IPS-18c (cell line): ENCODE results near the gene GSTA4.
"Not testable (repeated sequence)": the region's sequence is repeated elsewhere in the genome, so short reads cannot be mapped to it uniquely, and the experiment has no call there.

Experiments
- H3K4me3 ChIP-seq: 2 replicates; pipeline ENCODE4 v1.7.0; 2013; ENCODE audit warnings: low read depth, mild to moderate bottlenecking, low read length, moderate library complexity; ENCODE audit not compliant: insufficient read depth
- H3K9me3 ChIP-seq: one replicate; pipeline ENCODE4 v1.6.1; 2013; ENCODE audit warnings: mild to moderate bottlenecking, low read length, moderate library complexity; ENCODE audit not compliant: control insufficient read depth, insufficient read depth

GSTA4 gene

DNA sequence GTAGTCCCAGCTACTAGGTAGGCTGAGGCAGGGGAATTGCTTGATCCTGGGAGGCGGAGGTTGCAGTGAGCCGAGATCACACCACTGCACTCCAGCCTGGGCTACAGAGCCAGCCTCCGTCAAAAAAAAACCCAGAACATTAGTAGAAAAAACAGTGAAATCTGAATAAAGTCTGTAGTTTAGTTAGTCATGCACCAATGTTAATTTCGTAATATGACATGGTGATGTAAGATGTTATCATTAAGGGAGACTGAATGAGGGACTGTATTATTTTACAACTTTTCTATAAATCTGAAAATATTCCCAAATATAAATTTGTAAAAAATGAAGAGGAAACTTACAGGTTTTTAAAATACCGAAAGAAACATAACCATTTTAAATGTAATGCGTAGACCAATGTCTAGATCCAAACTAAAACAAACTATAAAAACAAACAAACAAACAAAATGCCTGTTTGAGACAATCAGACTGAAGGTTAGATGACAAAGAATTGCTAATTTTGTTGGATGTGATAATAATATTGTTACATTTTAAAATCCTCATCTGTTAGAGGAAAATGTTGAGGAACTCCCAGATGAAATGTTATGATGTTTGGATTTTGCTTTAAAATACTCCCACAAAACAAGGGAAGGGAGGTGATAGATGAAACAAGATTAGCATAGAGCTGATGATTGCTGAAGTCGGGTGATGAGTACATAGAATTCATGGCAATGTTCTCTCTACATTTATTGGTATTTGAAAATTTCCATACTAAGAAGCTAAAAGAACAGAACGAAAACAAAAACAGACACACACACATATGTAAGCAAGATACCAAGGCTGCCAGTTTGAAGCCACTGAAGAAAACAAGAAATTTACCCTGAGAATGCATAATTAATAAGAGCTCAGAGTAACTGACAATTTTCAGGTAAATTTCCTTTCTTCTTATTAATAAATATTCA, 1.8 kb downstream of the GSTA4 start:
- Histone ChIP-seq H3K4me3 (no peak overlapping the region; the same call in 1 of the 2 replicates), H3K9me3 (no peaks in the 10 kb centered on the region)

DNA sequence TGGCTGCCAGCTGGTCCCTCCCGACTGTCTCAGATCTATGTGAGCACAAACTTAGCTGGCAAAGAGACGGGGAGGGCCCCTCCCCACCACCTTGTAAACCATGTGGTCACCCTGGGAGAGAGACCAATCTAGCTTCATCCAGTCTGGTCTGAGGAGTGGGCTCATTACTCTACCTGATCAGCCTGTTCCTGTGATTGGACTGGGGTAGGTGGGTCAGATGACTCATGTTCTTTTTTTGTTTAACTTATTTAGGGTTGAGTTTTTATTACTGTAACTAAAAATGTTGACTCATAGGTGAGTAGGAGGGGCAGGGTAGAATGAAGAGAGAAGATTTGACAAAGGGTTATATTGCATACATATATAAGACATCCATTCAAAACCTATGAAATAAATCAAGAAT, 4.7 kb downstream of the GSTA4 start:
- H3K9me3 ChIP-seq, result no peaks in the 10 kb centered on the region
- no peak overlapping the region for H3K4me3 ChIP-seq

- no peaks in the 10 kb centered on the region for H3K9me3 ChIP-seq
- H3K4me3 ChIP-seq, result no peak overlapping the region
Measured at GRCh38 chr6:52985228-52985627, 9.9 kb downstream of the GSTA4 start.

- Histone ChIP-seq H3K9me3 (no peaks in the 10 kb centered on the region), H3K4me3 (no peak overlapping the region)
Measured at GRCh38 chr6:52984247-52984646, 10.8 kb downstream of the GSTA4 start.

GRCh38 chr6:52983159-52983848, 11.8 kb downstream of the GSTA4 start:
- Histone ChIP-seq H3K9me3 (no peaks in the 10 kb centered on the region), H3K4me3 (no peak overlapping the region)

DNA sequence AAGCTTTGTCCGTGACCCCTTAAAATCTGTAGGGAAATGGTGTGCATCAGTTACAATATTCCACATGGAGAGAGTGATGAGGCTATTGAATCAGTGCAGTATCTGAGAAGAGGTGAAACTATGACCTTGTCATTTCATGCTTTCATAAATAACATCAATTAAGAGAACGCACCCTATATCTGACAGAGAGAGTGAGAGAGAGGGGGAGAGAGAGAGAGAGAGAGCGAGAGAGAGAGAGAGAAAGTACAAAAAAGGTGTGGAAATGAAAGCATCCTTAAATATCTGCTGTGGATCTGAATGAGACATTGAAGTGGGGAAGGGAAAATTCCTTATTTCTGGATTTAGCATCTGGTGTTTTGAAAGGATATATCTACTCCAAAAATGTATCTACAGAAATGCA, 12.4 kb downstream of the GSTA4 start:
- no peaks in the 10 kb centered on the region for H3K9me3 ChIP-seq
- no peak overlapping the region for H3K4me3 ChIP-seq

DNA sequence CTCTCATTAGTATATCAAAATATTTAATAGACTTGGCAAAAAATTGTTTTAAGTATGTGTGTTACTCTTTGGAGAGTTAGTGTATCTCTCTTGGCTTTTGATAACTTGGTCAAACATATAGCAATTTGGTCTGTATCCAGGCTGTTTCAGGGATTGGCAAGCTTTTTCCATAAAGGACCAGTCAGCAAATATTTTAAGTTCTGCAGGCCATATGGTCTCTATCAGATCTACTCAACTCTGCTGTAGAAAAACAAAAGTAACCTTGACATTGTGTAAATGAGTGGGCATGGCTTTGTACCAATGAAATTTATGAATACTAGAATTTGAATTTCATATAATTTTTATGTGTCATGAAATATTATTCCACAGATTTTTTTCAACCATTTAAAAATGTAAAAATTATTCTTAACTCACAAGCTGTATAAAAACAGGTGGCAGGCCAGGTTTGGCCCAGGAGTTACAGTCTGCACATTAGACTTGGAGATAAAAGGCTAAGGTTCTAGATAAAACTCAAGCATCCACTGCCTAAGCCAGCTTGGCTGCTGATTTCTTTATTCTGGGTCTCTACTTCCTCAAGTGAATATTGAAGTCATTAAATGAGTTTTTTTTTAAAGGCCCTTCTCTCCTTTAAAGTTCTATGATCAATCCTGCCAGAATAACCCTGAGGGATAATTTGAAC, 13.7 kb downstream of the GSTA4 start:
- H3K9me3 ChIP-seq, result no peaks in the 10 kb centered on the region
- no peak overlapping the region for H3K4me3 ChIP-seq

- Histone ChIP-seq H3K9me3 (peaks cover 4% of the 10 kb centered on the region), H3K4me3 (no peak overlapping the region)
Measured at GRCh38 chr6:52976591-52977035, 18.5 kb downstream of the GSTA4 start.

GRCh38 chr6:52976149-52976548, 18.9 kb downstream of the GSTA4 start:
- H3K4me3 ChIP-seq, result no peak overlapping the region
- peaks cover 4% of the 10 kb centered on the region for H3K9me3 ChIP-seq

GRCh38 chr6:52975580-52975979, 19.5 kb downstream of the GSTA4 start:
- no peak overlapping the region for H3K4me3 ChIP-seq
- peaks cover 4% of the 10 kb centered on the region for H3K9me3 ChIP-seq

DNA sequence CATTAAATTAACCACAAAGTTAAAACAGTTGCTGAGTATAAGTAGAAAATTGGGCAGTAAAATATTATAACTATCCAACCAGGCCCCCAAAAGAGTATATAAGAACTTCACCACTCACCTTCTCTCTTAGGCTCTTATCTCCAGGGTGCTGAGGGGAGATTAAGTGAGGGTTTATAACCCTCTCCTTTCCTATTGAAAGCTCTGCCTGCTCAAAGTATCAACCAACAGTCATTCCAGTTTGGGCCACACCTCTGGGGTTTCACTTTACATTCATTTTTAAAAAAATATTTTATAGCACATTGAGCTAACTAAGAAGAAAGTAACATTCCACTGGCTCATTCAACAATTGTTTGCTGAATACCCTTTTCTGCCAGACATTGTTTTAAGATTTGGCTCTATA, 22.1 kb downstream of the GSTA4 start:
- Histone ChIP-seq H3K4me3 (no peak overlapping the region), H3K9me3 (peaks cover 4% of the 10 kb centered on the region)

DNA sequence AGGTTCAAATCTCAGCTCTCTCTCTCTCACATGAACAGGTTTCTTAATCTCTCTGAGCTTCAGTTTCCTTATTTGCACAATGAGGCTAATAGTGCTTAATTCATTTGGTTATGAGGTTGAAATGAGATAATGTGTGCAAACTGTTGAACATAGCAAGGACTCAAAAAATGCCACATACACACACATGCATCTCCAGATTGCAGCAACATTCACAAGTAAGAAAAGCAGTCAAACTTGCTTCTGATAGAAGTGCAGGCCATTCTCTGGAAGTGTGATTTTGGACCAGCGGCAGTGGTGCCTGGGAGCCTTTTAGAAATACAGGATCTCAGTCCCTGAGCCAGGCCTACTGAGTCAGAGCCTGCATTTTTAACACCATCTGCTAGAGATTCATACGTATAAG, 25.7 kb downstream of the GSTA4 start:
- H3K4me3 ChIP-seq, result no peak overlapping the region
- H3K9me3 ChIP-seq, result no peaks in the 10 kb centered on the region

GRCh38 chr6:52966101-52966500, 29.0 kb downstream of the GSTA4 start:
- no peak overlapping the region for H3K4me3 ChIP-seq
- no peaks in the 10 kb centered on the region for H3K9me3 ChIP-seq

DNA sequence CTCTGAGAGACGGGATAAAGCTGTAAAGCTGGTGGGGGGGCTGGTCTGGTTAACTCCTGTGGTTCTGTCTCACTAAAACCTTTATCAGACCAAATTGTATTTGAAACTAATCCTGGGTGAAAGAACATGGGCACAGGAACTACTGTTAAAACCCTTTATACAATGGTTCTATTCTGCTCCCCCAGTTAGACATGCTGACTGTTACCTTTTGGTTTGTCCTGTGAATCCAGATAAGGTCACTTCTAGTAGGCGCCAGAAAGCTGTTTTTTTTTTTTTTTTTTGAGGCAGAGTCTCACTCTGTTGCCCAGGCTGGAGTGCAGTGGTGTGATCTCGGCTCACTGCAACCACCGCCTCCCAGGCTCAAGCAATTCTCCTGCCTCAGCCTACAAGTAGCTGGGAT, 29.7 kb downstream of the GSTA4 start:
- H3K9me3 ChIP-seq, result no peaks in the 10 kb centered on the region
- no peak overlapping the region for H3K4me3 ChIP-seq

GRCh38 chr6:52964318-52964717, 30.8 kb downstream of the GSTA4 start:
- Histone ChIP-seq H3K9me3 (no peaks in the 10 kb centered on the region), H3K4me3 (no peak overlapping the region)

GRCh38 chr6:52962701-52963100, 32.4 kb downstream of the GSTA4 start:
- no peak overlapping the region for H3K4me3 ChIP-seq
- no peaks in the 10 kb centered on the region for H3K9me3 ChIP-seq

DNA sequence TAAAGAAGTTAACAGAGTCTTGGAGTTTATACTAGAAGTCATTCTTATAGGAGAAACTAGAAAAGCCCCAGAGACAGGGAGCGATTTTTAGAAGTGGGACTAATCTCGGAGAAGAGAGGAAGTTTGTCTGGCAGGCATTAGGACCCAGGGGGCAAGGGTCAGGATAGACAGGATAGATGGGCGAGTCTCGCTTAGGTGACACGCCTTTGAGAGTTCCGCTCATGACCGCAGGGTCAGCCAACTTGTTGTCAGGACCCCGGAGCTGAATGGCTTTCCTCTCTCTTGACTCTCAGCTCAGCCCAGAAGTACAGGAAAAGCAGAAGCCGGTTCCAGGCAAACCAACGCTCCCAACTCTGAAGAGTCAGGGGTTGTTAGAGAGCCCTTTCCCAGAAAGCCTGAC, 34.1 kb downstream of the GSTA4 start:
- not testable (repeated sequence) for H3K9me3 ChIP-seq
- peak overlapping the region; percentile 41; the same call in 1 of the 2 replicates for H3K4me3 ChIP-seq

DNA sequence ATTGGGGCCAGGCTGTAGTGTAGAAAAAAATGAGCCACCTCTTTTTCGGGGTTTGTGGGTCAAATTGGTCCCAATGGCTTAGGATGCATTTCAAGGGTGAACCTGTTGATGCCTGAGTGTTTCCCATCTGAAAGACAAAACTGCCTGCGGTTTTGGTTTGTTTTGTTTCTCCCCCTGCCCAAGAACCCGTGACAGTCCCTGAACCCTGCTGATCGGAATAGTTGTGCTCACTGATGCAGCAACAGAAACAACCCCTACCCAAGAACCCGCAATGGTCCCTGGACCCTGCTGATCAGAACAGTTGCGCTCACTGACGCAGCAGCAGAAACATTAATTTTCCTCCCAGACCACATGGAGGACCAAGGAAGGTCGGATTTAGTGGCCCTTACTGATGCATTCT, 34.9 kb downstream of the GSTA4 start:
- not testable (repeated sequence) for H3K9me3 ChIP-seq

More for the DNA sequence above, 34.9 kb downstream of the GSTA4 start:
- not testable (repeated sequence) for H3K4me3 ChIP-seq
